ENCODE data around the gene GTF3C1.

The GTF3C1 gene

DNA sequence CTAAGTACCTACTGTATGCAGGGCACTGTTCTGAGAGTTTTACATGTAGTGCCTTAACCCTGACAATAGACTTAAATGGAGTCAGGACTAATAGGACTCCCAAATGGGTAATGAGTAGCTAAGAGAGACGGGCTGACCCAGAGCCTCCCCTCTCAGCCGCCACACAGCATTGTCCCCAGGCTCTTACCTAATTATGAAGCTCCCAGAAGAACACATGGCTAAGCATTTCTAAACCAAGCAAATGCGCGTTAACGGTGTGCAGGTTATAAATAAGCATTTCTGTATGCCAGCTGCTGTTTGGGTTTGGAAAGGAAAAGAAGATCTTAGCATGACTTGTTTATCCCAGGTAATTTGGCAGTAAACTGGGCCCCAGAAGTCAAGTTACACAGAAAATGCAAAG lies 14.5 kb upstream of the GTF3C1 start:
- Histone ChIP-seq H3K27ac (no peak overlapping the region), H3K4me3 (no peak overlapping the region)
- TF ChIP-seq, protein P1, sequence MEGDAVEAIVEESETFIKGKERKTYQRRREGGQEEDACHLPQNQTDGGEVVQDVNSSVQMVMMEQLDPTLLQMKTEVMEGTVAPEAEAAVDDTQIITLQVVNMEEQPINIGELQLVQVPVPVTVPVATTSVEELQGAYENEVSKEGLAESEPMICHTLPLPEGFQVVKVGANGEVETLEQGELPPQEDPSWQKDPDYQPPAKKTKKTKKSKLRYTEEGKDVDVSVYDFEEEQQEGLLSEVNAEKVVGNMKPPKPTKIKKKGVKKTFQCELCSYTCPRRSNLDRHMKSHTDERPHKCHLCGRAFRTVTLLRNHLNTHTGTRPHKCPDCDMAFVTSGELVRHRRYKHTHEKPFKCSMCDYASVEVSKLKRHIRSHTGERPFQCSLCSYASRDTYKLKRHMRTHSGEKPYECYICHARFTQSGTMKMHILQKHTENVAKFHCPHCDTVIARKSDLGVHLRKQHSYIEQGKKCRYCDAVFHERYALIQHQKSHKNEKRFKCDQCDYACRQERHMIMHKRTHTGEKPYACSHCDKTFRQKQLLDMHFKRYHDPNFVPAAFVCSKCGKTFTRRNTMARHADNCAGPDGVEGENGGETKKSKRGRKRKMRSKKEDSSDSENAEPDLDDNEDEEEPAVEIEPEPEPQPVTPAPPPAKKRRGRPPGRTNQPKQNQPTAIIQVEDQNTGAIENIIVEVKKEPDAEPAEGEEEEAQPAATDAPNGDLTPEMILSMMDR (IDR thresholded peaks at IDR 0.05): no peak
- DNase-seq (ENCODE audit: low spot score): no peak

DNA sequence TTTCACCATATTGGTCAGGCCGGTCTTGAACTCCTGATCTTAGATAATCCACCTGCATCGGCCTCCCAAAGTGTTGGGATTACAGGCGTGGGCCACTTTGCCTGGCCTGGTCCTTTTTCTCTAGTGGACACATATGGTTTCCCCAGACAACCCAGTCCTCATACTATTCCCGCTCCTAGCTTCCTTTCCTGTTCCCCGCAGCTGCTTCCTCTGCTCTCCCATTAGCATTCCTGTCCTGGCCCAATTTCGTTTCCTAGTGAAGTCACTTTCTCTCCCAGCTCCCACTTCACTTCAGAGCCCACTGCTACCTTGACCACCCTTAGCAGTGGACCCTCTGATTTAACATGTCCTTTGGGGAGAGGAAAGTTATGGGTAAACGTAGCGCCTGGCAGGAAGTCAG lies 11.5 kb upstream of the GTF3C1 start:
- TF ChIP-seq, protein P1 (IDR thresholded peaks at IDR 0.05): no peak
- Histone ChIP-seq H3K27ac (no peak overlapping the region), H3K4me3 (no peak overlapping the region)
- no peak for DNase-seq (ENCODE audit: low spot score)

- H3K27ac ChIP-seq: no peak overlapping the region
- TF ChIP-seq, protein P1 (IDR thresholded peaks at IDR 0.05): no peak
- no peak overlapping the region for H3K4me3 ChIP-seq
- no peak for DNase-seq (ENCODE audit: low spot score)
Measured at GRCh38 chr16:27558932-27559331, 9.2 kb upstream of the GTF3C1 start.

DNA sequence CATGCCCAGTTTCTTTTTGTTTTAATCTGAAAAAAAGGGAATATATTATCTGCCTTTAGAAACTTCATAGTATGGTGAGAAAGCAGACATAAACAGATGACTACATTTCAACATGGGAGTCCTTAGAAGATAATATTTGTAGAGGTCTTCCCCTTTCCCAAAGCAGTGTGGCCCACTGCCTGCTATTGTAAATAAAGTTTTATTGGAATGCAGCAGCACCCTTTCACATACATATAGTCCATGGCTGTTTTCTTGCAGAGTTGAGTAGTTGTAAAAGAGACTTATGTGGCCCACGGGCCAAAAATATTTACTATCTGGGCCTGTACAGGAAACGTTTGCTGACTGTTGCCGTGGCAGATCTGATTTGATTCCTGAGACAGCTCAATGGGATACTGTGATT lies 8.7 kb upstream of the GTF3C1 start:
- Histone ChIP-seq H3K27ac (no peak overlapping the region), H3K4me3 (no peak overlapping the region)
- TF ChIP-seq, protein P1 (IDR thresholded peaks at IDR 0.05): no peak
- no peak for DNase-seq (ENCODE audit: low spot score)

- Histone ChIP-seq H3K4me3 (no peak overlapping the region), H3K27ac (no peak overlapping the region)
- TF ChIP-seq, protein P1 (IDR thresholded peaks at IDR 0.05): no peak
- DNase-seq (ENCODE audit: low spot score): no peak
Measured at GRCh38 chr16:27556471-27556870, 6.8 kb upstream of the GTF3C1 start.

- H3K27ac ChIP-seq: no peak overlapping the region
- peak overlapping the region; percentile 88 for H3K4me3 ChIP-seq
- TF ChIP-seq, protein P1 (IDR thresholded peaks at IDR 0.05): no peak
- no peak for DNase-seq (ENCODE audit: low spot score)
Measured at GRCh38 chr16:27551036-27551435, 1.3 kb upstream of the GTF3C1 start.

- peak overlapping the region; percentile 88 for H3K4me3 ChIP-seq
- TF ChIP-seq, protein P1 (IDR thresholded peaks at IDR 0.05): no peak
- DNase-seq (ENCODE audit: low spot score): no peak
- H3K27ac ChIP-seq: peak overlapping the region; percentile 53 to 86
Measured at GRCh38 chr16:27550582-27550920, 838 bp upstream of the GTF3C1 start.
